Left ventricle myocardium inferior (tissue), 1 donor: ENCODE results near the gene RAB3GAP1. TPM values are rescaled to one million over a fixed set of nuclear protein-coding genes. Genes with fewer than 3 reads are reported as not detected.

Source experiments
- DNase-seq: peaks from one replicate; pipeline ENCODE4 v3.0.0-alpha.2; 2020
- H3K27ac ChIP-seq: fragments of 200-600 bp; replicated peaks from 2 replicates; pipeline ENCODE4 v1.8.0; 2021
- H3K27me3 ChIP-seq: fragments of 200-600 bp; 2 replicates; pipeline ENCODE4 v1.8.0; 2021; ENCODE audit warnings: low read depth
- H3K36me3 ChIP-seq: fragments of 200-600 bp; 2 replicates; pipeline ENCODE4 v1.8.0; 2021
- H3K4me1 ChIP-seq: fragments of 200-600 bp; 2 replicates; pipeline ENCODE4 v1.8.0; 2021
- H3K4me3 ChIP-seq: fragments of 200-600 bp; 2 replicates; pipeline ENCODE4 v1.8.0; 2021; ENCODE audit warnings: mild to moderate bottlenecking, moderate library complexity
- H3K9me3 ChIP-seq: fragments of 200-600 bp; replicated peaks from 2 replicates; pipeline ENCODE4 v1.8.0; 2021
- CTCF ChIP-seq: fragments of 200-600 bp; IDR thresholded peaks from 2 replicates; pipeline ENCODE4 v1.8.0; 2021; ENCODE audit warnings: antibody characterized with exemption, mild to moderate bottlenecking, borderline replicate concordance
- intact Hi-C: fragments of 100-400 bp; cut with micrococcal nuclease; formaldehyde crosslinking; loops from one replicate; pipeline ENCODE4 v1.11.0; 2022
- total RNA-seq: library from RNA; stranded (reverse); fragmentation: NEBNext Ultra II Directional; extraction: Animal tissue kit (Norgen Biotek cat#: 25700); gene quantifications from one replicate; pipeline ENCODE4 v1.2.1, GENCODE V29; 2021
- donor health status: DM: no; HTN: yes; CAD: no; lungs with severe emphysema.

Gene RAB3GAP1
- total RNA-seq, 1 donor from 2014 or later, result 48.6 TPM

GRCh38 chr2:135130751-135131150, 78.7 kb downstream of the RAB3GAP1 start:
- no peaks in the 10 kb centered on the region for H3K4me1 ChIP-seq
- no peak overlapping the region for H3K27ac ChIP-seq
- no peak overlapping the region for H3K4me3 ChIP-seq
- no peak for TF ChIP-seq CTCF
- H3K36me3 ChIP-seq, result peaks cover 95% of the 10 kb centered on the region
- no peaks in the 10 kb centered on the region for H3K27me3 ChIP-seq
- intact Hi-C loops, result no loop called here
- H3K9me3 ChIP-seq, result no peaks in the 10 kb centered on the region
- no peak for DNase-seq

- intact Hi-C loops, result no loop called here
- Histone ChIP-seq H3K27ac (no peak overlapping the region), H3K9me3 (no peaks in the 10 kb centered on the region), H3K27me3 (no peaks in the 10 kb centered on the region), H3K36me3 (peaks cover 95% of the 10 kb centered on the region), H3K4me3 (no peak overlapping the region), H3K4me1 (no peaks in the 10 kb centered on the region)
- no peak for DNase-seq
- no peak for TF ChIP-seq CTCF
Observed at GRCh38 chr2:135132314-135132713, 80.2 kb downstream of the RAB3GAP1 start.

- Histone ChIP-seq H3K4me3 (no peak overlapping the region), H3K4me1 (no peaks in the 10 kb centered on the region), H3K9me3 (peaks cover 22% of the 10 kb centered on the region), H3K27me3 (no peaks in the 10 kb centered on the region), H3K27ac (no peak overlapping the region), H3K36me3 (peaks cover 87% of the 10 kb centered on the region)
- TF ChIP-seq CTCF, result no peak
- DNase-seq, result no peak
- intact Hi-C loops, result no loop called here
Observed at GRCh38 chr2:135140606-135141005, 88.5 kb downstream of the RAB3GAP1 start.

GRCh38 chr2:135142323-135142722, 90.2 kb downstream of the RAB3GAP1 start:
- peaks cover 22% of the 10 kb centered on the region for H3K9me3 ChIP-seq
- no peak overlapping the region for H3K4me3 ChIP-seq
- peaks cover 70% of the 10 kb centered on the region for H3K36me3 ChIP-seq
- no peak overlapping the region for H3K27ac ChIP-seq
- no peaks in the 10 kb centered on the region for H3K4me1 ChIP-seq
- no peak for TF ChIP-seq CTCF
- intact Hi-C loops, result no loop called here
- DNase-seq, result no peak
- no peaks in the 10 kb centered on the region for H3K27me3 ChIP-seq

GRCh38 chr2:135144343-135144742, 92.3 kb downstream of the RAB3GAP1 start:
- H3K4me3 ChIP-seq, result no peak overlapping the region
- H3K27me3 ChIP-seq, result no peaks in the 10 kb centered on the region
- H3K9me3 ChIP-seq, result peaks cover 22% of the 10 kb centered on the region
- TF ChIP-seq CTCF, result no peak
- H3K27ac ChIP-seq, result no peak overlapping the region
- H3K4me1 ChIP-seq, result peaks cover 7% of the 10 kb centered on the region
- H3K36me3 ChIP-seq, result peaks cover 50% of the 10 kb centered on the region
- intact Hi-C loops, result no loop called here
- no peak for DNase-seq

- no peaks in the 10 kb centered on the region for H3K27me3 ChIP-seq
- H3K4me3 ChIP-seq, result no peak overlapping the region
- DNase-seq, result no peak
- H3K36me3 ChIP-seq, result peaks cover 52% of the 10 kb centered on the region
- intact Hi-C loops, result no loop called here
- no peak overlapping the region for H3K27ac ChIP-seq
- no peaks in the 10 kb centered on the region for H3K9me3 ChIP-seq
- TF ChIP-seq CTCF, result no peak
- H3K4me1 ChIP-seq, result peaks cover 26% of the 10 kb centered on the region
Observed at GRCh38 chr2:135149251-135149650, 97.2 kb downstream of the RAB3GAP1 start.
